Lung (tissue), 12 donors: ENCODE data around the gene LCE2D. TPM values are rescaled to one million over a fixed set of nuclear protein-coding genes. Genes with fewer than 3 reads are reported as not detected.
"Not testable (repeated sequence)": the region's sequence is repeated elsewhere in the genome, so short reads cannot be mapped to it uniquely, and the experiment has no call there.

Source experiments
- ATAC-seq: fragments of 200-7000 bp; cut with Tn5 transposase; one replicate; pipeline ENCODE4 v1.9.1; 2020; ENCODE audit warnings: moderate number of reproducible peaks; ENCODE audit not compliant: insufficient read depth, low FRiP score
- DNase-seq, 3 donors: peaks; one replicate each; pipeline ENCODE4 v3.0.0-alpha.2; 2013 to 2017
- H3K27ac ChIP-seq, 2 donors: one replicate each; pipeline ENCODE4 v1.5.1; 2013; ENCODE audit warnings: mild to moderate bottlenecking in 2 of 2, moderate library complexity in 2 of 2, control low read depth in 1 of 2, inconsistent platforms in 1 of 2, low read depth in 1 of 2, low read length in 1 of 2
- H3K27me3 ChIP-seq, 3 donors: one replicate each; pipeline ENCODE4 v1.5.1; 2013; ENCODE audit warnings: low read length in 2 of 3; ENCODE audit not compliant: control insufficient read depth in 3 of 3, insufficient read depth in 3 of 3
- H3K36me3 ChIP-seq, 4 donors: one replicate each; pipeline ENCODE4 v1.5.1; 2013; ENCODE audit warnings: low read length in 4 of 4, mild to moderate bottlenecking in 1 of 4, moderate library complexity in 1 of 4; ENCODE audit not compliant: control insufficient read depth in 4 of 4, insufficient read depth in 4 of 4
- H3K4me1 ChIP-seq, 5 donors: one replicate each; pipeline ENCODE4 v1.5.1; 2013; ENCODE audit warnings: low read length in 5 of 5, mild to moderate bottlenecking in 2 of 5, moderate library complexity in 1 of 5; ENCODE audit not compliant: control insufficient read depth in 5 of 5, insufficient read depth in 5 of 5
- H3K4me3 ChIP-seq: one replicate; pipeline ENCODE4 v1.5.1; 2013; ENCODE audit warnings: mild to moderate bottlenecking, control low read depth, moderate library complexity
- H3K9ac ChIP-seq, 2 donors: one replicate each; pipeline ENCODE4 v1.5.1; 2013; ENCODE audit warnings: low read length in 2 of 2, control low read depth in 1 of 2; ENCODE audit not compliant: insufficient read depth in 1 of 2
- H3K9me3 ChIP-seq, 4 donors: one replicate each; pipeline ENCODE4 v1.5.1; 2013; ENCODE audit warnings: low read length in 3 of 4, mild to moderate bottlenecking in 1 of 4, moderate library complexity in 1 of 4; ENCODE audit not compliant: control insufficient read depth in 4 of 4, insufficient read depth in 3 of 4
- CTCF ChIP-seq: IDR thresholded peaks from 2 replicates; pipeline ENCODE4 v1.5.1; 2012; ENCODE audit warnings: mild to moderate bottlenecking; ENCODE audit errors: control extremely low read depth, extremely low read depth
- WGBS, 2 donors: extraction: QIAGEN DNeasy Blood & Tissue Kit; methylation state at CpG; one replicate each; pipeline ENCODE4 v1.1.7; 2013; 5-methylcytosine and 5-hydroxymethylcytosine counted together
- polyA plus RNA-seq, 2 donors: library from polyadenylated mRNA; stranded (reverse); fragments of 200-250 nt; gene quantifications; one replicate each; pipeline ENCODE4 v1.2.1, GENCODE V29; 2013
- total RNA-seq, 2 donors: library from RNA; depleted of rRNA in 1 of 2; stranded (reverse); fragments of >200 nt in 1 of 2; gene quantifications; one replicate each; pipeline ENCODE4 v1.2.1, GENCODE V29; 2014 to 2021
- donor health status: control.
- donor health status: control.
- donor health status: Bipolar disorder and iron deficiency.
- donor health status: healthy.
- donor health status: DM: yes; HTN: yes; CAD: no.

LCE2D gene
- total and polyA plus RNA-seq, 4 donors: not detected

- ATAC-seq: no peak
- WGBS, 2 donors: 89 to 95% methylated on average over 3 of the region's 3 CpGs
- H3K9me3 ChIP-seq: peaks cover 0 to 2% (median 0%) of the 10 kb centered on the region in 4 donors
- no peak overlapping the region for H3K4me3 ChIP-seq
- no peak for TF ChIP-seq CTCF
- H3K9ac ChIP-seq: no peak overlapping the region
- no peak overlapping the region for H3K27ac ChIP-seq
- no peak for DNase-seq
- no peaks in the 10 kb centered on the region for H3K36me3 ChIP-seq
- no peaks in the 10 kb centered on the region for H3K4me1 ChIP-seq
- H3K27me3 ChIP-seq: peaks cover 0 to 2% (median 0%) of the 10 kb centered on the region in 3 donors
These were observed 4.5 kb upstream of the LCE2D start for GRCh38 chr1:152658649-152659048.

- not testable (repeated sequence) for H3K27me3 ChIP-seq, ATAC-seq, H3K4me3 ChIP-seq, H3K9me3 ChIP-seq, H3K27ac ChIP-seq, H3K36me3 ChIP-seq, H3K4me1 ChIP-seq, DNase-seq, H3K9ac ChIP-seq
- WGBS, 2 donors: 90 to 92% methylated on average over 1 of the region's 1 CpG
These were observed 3.0 kb downstream of the LCE2D start for GRCh38 chr1:152666171-152666570.

GRCh38 chr1:152667648-152668047, 4.5 kb downstream of the LCE2D start:
- Histone ChIP-seq H3K36me3 (no peaks in the 10 kb centered on the region), H3K9me3 (peaks cover 0 to 4% (median 1%) of the 10 kb centered on the region in 4 donors), H3K4me3 (no peak overlapping the region), H3K27ac (no peak overlapping the region), H3K27me3 (peaks cover 0 to 4% (median 0%) of the 10 kb centered on the region in 3 donors), H3K4me1 (no peaks in the 10 kb centered on the region), H3K9ac (no peak overlapping the region)
- DNase-seq (no peak), ATAC-seq (no peak)
- 83 to 86% methylated on average over 5 of the region's 5 CpGs for WGBS, 2 donors
- no peak for TF ChIP-seq CTCF

GRCh38 chr1:152673016-152673415, 9.8 kb downstream of the LCE2D start:
- Histone ChIP-seq H3K4me3 (no peak overlapping the region), H3K9ac (no peak overlapping the region), H3K9me3 (no peaks in the 10 kb centered on the region), H3K4me1 (no peaks in the 10 kb centered on the region), H3K27me3 (no peaks in the 10 kb centered on the region), H3K27ac (no peak overlapping the region), H3K36me3 (no peaks in the 10 kb centered on the region)
- no peak for TF ChIP-seq CTCF
- ATAC-seq (no peak), DNase-seq (no peak)
- WGBS, 2 donors: 36 to 45% methylated on average over 2 of the region's 2 CpGs

- H3K4me1 ChIP-seq, DNase-seq, H3K9me3 ChIP-seq, H3K27me3 ChIP-seq, H3K36me3 ChIP-seq, H3K27ac ChIP-seq, H3K4me3 ChIP-seq, ATAC-seq, H3K9ac ChIP-seq: not testable (repeated sequence)
- WGBS, 2 donors: 72 to 93% methylated on average over 3 of the region's 3 CpGs
These were observed 11.8 kb downstream of the LCE2D start, which contains the start of gene LCE2C for GRCh38 chr1:152674983-152675382. LCE2C (plus strand) TSS chr1:152675279; CDS start chr1:152676016, 737 bp downstream.
